ENCODE data around the gene HACL1. TPM values are rescaled to one million over a fixed set of nuclear protein-coding genes. Genes with fewer than 3 reads are reported as not detected.

The HACL1 gene
- total RNA-seq, 1 donor from 2014 or later, result 24.4 TPM

DNA sequence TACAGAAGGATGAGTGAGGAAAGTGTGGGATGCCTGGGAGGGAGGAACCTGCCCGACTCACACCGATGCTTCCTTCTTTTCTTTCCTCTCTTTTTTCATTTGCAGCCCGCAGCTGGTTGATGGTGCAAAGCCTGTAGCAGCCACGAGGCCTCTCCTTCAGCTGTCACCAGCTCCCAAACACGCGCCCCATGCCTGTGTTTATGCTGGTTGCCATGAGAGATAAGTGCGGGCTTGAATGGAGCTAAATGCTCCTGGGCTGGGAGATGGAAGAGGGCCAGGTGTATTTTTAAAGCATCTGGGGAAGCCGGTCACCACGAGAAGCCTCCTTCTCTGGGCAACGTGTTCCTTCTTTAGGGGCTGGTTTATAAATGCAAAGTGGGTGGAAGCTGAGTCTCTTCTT, 89.2 kb downstream of the HACL1 start:
- Mint-ChIP-seq H3K27me3 (no peaks in the 10 kb centered on the region), H3K9me3 (ENCODE audit: low read depth) (no peaks in the 10 kb centered on the region), H3K27ac (no peak overlapping the region), H3K36me3 (ENCODE audit: insufficient read depth) (no peaks in the 10 kb centered on the region), H3K4me3 (ENCODE audit: low read depth) (no peak overlapping the region), H3K4me1 (ENCODE audit: low read depth) (no peaks in the 10 kb centered on the region)
- TF ChIP-seq, protein P1, sequence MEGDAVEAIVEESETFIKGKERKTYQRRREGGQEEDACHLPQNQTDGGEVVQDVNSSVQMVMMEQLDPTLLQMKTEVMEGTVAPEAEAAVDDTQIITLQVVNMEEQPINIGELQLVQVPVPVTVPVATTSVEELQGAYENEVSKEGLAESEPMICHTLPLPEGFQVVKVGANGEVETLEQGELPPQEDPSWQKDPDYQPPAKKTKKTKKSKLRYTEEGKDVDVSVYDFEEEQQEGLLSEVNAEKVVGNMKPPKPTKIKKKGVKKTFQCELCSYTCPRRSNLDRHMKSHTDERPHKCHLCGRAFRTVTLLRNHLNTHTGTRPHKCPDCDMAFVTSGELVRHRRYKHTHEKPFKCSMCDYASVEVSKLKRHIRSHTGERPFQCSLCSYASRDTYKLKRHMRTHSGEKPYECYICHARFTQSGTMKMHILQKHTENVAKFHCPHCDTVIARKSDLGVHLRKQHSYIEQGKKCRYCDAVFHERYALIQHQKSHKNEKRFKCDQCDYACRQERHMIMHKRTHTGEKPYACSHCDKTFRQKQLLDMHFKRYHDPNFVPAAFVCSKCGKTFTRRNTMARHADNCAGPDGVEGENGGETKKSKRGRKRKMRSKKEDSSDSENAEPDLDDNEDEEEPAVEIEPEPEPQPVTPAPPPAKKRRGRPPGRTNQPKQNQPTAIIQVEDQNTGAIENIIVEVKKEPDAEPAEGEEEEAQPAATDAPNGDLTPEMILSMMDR (IDR thresholded peaks at IDR 0.05; ENCODE audit: unreplicated experiment), result no peak
- DNase-seq (ENCODE audit: low spot score, unreplicated experiment), result no peak

DNA sequence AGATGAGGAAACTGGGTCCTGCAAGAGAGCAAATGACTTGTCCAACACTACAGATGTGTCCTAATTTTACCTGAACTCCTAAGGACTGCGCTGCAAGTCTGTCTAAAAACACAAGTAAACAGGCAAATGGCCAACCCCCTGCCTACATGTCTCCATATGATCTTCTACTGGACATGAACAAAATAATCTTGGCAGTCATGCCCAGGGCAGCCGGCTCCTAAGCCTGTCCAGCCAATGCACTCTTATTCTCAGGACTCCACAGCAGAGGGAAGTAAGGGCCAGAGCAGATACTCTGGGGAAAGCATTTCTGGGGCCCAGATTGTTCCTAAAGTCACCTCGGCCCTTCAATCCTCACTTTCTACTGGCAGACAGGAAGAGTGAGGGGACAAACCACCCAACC, 90.2 kb downstream of the HACL1 start:
- H3K27me3 Mint-ChIP-seq, result no peaks in the 10 kb centered on the region
- no peaks in the 10 kb centered on the region for H3K36me3 Mint-ChIP-seq (ENCODE audit: insufficient read depth)
- H3K9me3 Mint-ChIP-seq (ENCODE audit: low read depth), result no peaks in the 10 kb centered on the region
- H3K4me1 Mint-ChIP-seq (ENCODE audit: low read depth), result no peaks in the 10 kb centered on the region
- no peak overlapping the region for H3K4me3 Mint-ChIP-seq (ENCODE audit: low read depth)
- no peak overlapping the region for H3K27ac Mint-ChIP-seq
- TF ChIP-seq, protein P1 (IDR thresholded peaks at IDR 0.05; ENCODE audit: unreplicated experiment), result no peak
- DNase-seq (ENCODE audit: low spot score, unreplicated experiment), result no peak

Other genes starting within 250 kb of the HACL1 start
- gene METTL6, start 174.0 kb downstream of the HACL1 start, total RNA-seq, result 28.0 and 28.2 TPM in 2 replicates
- gene EAF1, start 174.0 kb downstream of the HACL1 start, total RNA-seq, result 28.2 TPM in 2 replicates
- 9.2 and 9.9 TPM in 2 replicates for gene COLQ, start 79.9 kb downstream of the HACL1 start, total RNA-seq
- gene BTD, start 176 bp upstream of the HACL1 start, total RNA-seq, result 26.9 and 28.9 TPM in 2 replicates
- 63.7 and 66.1 TPM in 2 replicates for gene ANKRD28, start 196.4 kb upstream of the HACL1 start, total RNA-seq

Data from progenitor cell of endocrine pancreas (in vitro differentiated cells).